ENCODE measurements around the gene GPR146. TPM values are rescaled to one million over a fixed set of nuclear protein-coding genes. Genes with fewer than 3 reads are reported as not detected.
"Not testable (repeated sequence)": the region's sequence is repeated elsewhere in the genome, so short reads cannot be mapped to it uniquely, and the experiment has no call there.

Gene GPR146
- total RNA-seq, 1 donor from 2014 or later: 2.2 TPM

DNA sequence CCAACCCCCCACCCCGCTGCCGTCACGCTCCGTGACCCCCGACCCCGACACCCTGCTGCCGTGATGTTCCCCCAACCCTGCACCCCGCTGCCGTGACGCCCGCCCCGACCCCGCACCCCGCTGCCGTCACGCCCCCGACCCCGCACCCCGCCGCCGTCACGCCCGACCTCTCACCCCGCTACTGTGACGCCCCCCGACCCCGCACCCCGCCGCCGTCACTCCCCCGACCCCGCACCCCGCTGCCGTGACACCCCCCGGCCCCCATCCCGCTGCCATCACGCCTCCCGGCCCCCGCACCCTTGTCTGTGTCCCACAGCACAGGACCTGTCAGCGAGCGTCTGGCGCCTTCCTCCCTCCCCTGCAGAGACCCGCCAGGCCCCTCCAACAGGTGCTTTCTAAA, 29.7 kb downstream of the GPR146 start:
- not testable (repeated sequence) for DNase-seq (ENCODE audit: low read depth)

DNA sequence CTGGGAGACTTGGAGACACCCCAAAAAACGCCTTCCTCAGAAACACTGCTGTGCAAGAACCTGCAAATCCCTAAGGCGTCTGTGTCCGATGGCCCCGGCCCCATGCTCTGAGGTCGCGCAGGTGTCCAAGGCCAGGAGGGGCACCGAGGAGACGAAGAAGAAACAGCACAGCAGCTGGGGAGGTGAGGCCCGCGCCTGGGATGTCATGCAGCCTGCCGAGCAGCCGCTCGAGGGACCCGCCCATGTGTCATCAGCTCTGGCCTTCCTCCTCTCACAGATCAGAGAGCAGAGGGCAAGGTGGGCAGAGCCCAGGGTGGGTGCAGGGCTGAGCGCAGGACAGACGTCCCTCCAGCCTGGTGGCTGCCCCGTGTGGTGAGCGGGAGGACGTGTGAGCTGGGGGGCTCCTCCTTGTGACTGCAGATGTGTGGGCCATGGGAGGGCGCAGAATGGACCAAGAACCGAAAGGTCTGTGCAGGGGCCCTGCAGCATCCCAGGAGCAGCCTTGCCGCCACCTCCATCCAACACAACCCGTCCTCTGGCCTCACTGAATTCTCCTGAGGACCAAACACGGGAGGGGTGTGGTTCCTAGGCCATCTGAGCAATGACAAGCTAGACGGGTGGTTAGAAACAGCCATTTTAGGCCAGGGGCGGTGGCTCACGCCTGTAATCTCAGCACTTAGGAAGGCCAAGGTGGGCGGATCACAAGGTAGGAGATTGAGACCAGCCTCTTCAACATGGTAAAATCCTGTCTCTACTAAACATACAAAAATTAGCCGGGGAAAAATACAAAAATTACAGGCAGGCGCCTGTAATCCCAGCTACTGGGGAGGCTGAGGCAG, 30.5 kb downstream of the GPR146 start:
- DNase-seq (ENCODE audit: low read depth): no peak

DNA sequence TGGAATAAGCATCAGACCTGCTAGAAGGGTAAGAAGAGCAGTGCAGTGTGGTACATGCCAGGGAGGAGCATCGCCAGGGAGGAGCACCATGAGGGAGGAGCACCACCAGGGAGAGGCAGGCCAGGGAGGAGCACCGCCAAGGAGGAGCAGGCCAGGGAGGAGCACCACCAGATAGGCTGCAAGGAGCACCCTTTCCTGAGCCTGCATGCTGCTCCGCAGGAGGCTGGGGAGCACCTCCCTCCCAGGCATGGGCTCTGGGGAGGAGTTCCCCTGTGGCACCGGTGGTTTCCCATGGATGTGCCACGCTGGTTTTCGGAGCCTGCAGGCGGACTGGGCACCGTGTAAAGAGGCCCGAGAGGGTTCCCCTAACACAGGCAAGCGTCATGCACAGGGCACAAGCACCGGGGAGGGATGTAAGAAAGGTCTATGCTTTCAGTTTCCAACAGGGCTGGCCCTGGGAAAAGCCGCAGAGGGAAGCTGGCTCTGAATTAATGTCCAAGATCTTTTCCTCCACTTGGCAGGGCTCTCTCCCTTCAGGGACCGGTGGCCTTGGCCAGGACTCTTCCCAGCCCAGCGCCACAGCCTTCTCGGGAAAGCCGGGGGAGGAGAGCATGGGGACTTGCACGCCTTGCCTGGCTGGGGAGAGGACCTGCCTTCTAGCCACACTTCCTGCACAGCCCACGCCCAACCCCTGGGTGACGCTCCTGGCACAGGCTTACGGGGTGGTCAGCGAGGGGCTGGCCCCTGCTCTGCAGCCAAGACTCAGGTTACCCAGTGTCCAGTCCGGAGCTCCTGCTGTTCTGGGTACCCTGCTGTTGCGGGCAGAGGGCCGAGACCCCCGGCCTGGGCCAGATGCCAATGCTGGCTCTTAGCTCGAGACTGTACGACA, 32.1 kb downstream of the GPR146 start:
- no peak for DNase-seq (ENCODE audit: low read depth)

DNA sequence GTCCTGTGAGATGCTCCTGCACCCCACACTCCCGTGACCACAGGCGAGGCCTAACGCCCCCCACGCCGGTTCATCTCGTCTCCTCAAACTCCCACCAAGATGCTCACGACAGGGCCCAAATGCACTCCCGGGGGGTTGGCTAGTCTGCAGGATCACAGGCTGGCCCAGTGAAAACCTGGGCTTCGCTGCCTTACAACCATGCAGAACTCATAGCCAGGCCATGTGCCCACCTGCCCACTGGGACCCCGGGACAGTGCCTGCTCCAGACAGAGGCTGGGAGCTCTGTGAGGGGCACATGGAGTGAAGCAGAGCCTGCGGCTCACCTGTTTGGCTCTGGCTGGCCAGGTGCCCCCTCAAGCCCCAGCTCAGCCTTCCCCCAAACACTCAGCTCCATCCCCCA, 34.2 kb downstream of the GPR146 start:
- DNase-seq (ENCODE audit: low read depth): no peak

DNA sequence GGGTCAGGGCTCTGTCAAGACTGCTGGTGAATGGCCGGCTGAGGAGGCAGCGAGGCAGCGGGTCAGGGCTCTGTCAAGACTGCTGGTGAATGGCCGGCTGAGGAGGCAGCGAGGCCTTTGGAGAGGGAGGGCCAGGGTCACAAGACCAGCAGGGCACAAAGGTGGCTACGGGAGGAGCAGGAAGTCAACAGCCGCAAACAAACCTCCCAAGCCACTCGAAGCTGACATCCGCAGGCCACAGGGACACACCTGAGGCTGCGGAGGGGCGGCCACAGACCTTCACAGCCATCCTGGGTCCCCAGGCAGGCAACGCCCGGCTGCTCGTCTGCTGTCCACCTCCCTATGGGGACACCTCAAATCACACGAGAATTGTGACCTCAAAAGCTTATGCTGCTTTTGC, 34.6 kb downstream of the GPR146 start:
- DNase-seq (ENCODE audit: low read depth): no peak

DNA sequence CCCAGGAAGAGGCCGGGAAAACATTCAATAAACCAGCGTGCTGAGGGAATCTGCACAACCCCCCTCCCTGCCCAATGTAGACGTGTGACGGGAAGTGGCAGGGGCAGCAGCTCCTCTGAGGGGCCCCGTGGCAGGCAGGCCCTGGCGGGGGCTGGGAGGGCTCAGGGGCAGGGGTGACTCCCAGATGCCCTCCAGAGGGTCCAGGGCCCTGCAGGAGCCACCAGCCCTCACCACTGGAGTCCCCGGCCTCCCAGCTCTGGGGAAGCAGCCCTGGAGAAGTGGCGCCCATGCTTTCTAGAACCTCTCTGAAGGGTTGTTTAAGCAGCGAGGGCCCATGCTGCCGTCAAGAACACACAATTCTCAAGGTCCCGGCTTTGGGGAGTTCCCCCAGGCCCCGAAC, 35.2 kb downstream of the GPR146 start:
- DNase-seq (ENCODE audit: low read depth): no peak

DNA sequence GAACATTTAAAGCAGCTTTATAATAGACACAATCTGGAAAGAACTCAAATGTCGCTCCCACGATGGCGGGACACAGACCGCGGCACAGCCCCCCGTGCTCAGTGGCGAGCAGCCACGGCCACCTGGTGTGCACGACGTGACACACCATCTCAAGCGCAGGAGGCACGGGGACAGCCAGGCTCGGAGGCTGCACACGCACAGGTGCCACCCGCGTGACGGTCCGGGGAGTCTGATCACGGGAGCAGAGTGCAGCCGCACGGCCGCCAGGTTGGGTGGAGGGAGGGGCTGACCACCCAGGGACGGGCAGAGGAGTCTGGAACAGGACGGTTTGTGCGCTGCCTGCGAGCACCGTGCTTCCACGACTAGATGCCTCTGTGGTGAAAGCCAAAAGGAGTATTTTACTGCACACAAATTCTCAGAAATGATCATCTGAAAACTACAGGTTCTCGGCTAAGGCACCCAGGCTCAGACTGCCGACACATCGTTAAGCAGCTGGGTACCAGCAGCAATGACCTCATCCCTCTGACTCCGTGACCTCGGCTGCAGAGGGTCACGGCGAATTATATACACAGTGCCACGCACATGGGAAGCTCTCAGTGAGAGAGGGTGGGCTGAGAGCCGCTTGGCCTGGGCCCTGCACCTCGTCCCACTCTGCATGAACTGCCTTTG, 36.0 kb downstream of the GPR146 start:
- no peak for DNase-seq (ENCODE audit: low read depth)

DNA sequence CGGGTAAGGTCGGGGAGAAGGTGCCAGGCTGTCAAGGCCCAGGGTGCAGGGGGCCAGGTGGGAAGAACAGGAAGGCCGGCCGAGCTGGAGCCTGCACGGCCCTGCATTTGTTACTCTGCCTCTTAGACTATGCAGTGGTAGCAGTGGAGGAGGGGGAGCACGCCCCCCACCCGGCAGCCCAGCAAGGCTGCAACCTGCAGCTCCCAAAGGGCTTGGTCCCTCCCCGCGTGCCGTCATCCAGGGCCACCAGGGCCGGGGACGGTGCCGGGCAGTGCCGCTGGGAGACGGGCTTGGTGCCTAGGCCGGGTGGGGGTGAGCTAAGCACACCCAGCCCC, 36.5 kb downstream of the GPR146 start:
- DNase-seq (ENCODE audit: low read depth): no peak

DNA sequence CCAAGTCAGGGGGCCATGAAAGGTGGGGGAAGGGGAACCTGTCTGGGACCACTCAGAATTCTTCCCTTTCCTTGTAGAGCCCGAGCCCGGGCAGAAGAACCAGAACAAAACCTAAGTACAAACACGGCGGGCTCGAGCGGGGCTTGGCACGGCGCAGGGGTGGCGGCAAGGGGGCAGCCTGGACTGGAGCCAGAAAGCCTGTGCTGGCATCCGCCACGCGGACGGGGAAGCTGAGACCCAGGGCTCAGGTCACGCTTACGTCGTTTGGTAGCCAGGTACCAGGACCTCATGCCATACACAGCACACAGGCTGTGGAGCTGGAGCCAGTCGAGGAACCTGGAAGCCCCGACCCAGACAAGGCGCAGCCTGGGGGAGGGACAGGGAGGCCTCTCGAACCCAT, 37.0 kb downstream of the GPR146 start:
- DNase-seq (ENCODE audit: low read depth): no peak

DNA sequence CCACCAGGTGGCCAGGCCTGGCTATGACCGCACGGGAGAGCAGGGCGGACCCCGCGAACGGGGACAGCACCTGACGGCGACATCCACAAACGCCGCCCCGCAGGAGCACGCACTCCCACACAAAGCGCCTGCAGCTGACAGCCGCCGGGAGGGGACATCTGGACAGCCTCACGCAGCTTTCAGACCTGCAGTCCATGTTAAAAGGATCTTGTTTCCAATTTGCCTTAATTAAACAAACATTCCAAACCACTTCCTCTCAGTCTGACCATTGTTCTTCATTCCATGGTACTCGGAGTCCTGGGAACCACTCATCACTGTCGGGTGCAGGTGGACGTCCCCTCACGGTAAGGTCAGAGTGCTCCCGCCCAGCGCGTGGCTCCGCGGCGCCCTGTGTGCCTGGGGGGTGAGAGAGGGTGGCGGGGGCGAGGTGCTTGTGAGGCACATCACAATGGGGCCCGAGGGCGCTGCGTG, 37.6 kb downstream of the GPR146 start:
- DNase-seq (ENCODE audit: low read depth): no peak

DNA sequence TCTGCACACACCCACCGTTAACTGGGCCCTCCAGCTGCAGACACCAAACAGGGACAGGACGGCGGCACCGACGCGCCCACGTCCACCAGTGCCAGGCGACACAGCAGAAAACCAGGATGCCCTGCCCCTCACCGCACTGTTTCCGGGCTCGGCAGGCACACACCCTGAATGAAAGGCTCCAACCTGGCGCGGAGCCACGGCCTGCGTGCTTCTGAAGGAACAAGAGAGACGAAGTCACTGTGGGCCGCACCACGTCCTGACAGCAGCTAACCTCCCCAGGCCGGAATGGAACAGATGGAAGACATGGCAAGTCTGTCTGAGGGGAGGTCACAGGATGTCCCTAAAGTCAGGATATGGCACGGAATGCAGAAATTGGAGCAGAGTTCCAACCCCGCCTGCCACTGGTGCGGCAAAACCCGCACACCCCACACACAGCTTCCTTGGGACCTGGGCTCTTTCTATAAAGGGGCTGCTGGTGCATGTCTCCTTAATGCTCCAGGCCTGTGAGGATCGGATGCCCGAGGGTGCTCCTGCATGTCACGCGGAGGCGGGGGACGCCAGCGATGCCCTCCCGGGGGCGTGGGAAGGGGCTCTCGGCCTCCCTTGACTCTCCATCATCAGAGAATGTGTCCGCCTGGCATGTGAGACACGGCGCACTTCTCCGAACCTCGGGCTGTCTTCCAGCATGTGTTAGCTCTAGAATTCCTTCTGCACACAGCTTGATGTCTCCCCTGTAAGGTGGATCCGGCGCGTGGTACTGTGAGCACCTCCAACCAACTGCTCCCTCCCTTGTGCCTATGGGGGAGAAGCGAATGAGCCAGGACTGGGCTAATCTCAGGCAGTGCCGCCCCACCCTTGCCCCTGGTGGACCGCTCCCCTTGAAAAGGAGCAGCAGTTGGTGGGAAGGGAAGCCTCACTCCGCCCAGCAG, 39.6 kb downstream of the GPR146 start:
- DNase-seq (ENCODE audit: low read depth): no peak

DNA sequence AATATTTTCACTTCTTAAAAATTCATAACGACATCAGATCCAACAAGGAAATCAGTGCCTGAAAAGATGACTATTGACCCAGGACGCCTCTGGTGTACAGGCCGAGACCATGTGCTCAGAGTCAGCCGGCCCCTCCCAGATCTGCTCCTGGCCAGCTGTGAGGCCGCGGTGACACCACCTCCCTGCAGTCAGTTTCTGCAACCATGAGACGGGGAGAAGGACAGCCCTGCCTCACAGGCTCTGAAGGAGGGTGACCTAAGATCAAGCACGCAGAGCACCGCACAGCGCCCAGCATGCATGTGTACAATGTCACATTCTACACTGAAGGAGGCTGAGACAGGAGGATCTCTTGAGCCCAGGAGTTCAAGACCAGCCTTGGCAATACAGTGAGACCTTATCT, 40.9 kb downstream of the GPR146 start:
- no peak for DNase-seq (ENCODE audit: low read depth)

DNA sequence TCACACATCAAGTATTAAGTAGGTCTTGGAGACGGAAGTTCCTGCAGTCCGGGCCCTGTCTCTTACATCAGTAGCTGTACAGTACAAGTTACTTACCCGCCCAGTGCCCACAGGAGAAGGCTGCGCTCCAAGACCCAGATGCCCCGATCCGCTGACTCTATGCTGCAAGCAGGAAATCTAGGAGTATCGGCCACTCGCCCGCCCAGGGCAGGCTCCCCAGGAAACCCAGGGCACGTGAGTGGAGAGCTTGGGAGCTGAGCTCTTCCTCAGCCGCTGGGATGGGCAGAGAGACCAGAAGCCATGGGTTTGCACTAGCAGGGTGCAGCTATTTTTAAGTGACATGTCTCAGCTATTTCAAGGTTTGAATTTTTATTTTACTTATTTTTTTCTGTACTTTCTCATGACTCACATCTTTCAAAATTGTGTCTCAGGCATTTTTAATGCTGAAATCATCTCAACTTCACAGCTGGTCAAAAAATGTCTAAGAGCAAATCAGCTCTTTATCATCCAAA, 41.6 kb downstream of the GPR146 start:
- DNase-seq (ENCODE audit: low read depth): peak; percentile 45

DNA sequence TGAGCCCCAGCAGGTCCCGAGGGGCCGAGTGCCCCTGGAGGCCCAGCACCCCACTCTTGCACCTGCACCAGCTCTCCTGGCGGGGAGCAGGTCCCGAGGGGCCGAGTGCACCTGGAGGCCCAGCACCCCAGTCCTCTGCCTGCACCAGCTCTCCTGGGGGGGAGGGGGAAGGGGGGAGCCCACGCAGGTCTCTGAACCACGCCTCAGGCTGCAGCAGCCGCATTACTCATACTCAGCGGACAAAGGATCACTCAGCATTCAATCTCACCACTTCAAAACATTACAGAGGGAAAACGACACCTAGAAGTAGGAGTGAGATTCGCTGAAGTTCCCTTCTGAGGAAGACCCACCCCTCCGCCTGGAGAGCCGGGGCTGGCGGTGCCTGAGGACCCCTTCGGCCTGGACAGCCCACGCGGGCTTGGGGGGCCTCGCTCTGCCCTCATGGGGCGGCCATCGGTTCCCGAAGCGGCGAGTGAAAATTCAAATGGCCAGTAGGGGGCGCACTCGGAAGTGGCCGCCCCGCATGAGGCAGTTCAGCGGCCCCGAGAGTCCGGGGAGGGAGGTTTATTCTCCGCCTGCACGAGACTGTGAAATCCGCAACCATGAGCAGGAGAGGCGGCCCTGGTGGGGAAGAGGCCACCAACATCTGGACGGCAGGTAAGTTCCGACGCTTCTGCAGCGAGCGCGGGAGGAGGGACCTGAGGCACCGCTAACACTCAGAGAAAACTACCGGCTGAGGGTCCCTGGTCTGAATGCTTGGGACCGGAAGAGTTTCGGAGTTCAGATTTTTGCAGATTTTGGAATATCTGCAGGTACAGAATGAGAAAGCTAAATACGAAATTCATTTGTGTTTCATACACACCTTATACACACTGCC, 42.5 kb downstream of the GPR146 start:
- peak; percentile 82 for DNase-seq (ENCODE audit: low read depth)

DNA sequence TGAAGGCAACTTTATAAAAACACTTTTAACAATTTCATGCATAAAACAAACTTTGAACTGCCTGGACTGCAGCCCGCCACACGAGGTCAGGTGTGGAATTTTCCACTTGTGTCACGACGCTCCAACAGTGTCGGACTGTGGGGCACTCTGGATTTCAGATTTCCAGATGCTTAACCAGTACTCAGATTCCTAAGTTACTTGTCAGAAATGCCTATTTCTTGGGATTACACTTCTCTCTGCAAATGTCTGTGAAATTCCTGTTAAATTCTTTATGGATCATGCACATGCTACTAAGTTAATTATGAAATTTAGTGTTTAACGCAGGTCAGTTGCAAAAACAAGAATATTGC, 43.1 kb downstream of the GPR146 start:
- no peak for DNase-seq (ENCODE audit: low read depth)

DNA sequence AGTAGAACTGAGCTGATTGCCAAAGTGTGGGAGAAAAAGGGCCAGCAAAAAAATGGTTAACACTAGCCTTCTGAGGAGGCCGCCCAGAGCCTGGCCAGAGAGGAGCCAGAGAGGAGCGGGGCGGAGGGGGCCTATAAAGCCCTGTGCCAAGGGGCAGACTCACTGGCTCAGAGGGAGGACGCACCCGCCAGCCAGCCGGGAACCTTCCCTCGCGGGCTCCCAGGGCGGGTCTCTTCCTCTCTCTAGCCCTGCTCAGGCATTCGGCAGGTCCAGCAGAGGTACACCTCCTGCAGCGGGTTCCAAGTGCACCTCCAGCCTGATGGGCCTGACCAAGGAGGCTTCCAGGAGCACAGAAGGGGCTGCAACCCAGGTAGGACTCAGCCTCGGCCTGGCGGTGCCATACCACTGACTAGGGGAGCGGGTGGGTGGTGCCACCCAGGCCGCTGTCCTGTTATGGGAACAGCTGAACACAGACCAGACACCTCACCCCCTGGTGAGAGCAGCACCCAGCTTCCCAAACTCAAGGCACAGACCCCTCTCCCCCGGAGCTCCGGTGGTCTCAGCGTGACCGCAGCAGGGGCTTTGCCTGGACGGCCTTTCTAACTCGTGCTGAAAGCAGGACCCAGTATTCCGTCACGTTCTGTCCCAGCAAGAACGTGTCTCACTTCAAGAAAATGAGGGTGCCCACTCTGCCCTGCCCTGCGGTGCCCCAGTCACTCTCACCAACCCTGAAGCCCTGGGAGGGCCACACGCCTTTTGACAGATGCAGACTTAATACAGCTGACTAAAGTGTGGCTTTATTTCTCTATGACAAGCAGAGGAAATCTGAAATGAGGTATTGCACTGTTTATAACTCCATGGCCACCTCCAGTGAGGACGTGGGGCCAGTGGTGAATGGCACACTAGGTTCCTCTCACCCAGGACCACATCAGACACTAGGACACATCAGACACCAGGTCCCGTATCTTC, 43.9 kb downstream of the GPR146 start, which contains the start of gene GPER1:
GPER1 (plus strand) TSS at position 162 of the 969 bp plus-strand sequence. CDS start 3,616 bp downstream, outside the sequence.
- peak; percentile 62 for DNase-seq (ENCODE audit: low read depth)

DNA sequence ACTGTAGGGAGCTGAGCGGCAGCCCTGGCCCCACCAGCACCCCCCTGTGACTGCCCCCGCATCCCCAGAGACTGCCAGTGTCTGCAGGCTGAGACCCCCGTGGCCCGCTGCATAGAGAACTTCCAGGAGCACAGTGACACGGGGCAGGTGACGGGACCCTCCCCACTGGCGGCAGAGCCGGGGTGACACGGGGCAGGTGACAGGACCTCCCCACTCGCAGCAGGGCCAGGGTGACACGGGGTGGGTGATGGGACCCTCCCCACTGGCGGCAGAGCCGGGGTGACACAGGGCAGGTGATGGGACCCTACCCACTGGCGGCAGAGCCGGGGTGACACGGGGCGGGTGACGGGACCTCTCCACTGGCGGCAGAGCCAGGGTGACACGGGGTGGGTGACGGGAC, 45.9 kb downstream of the GPR146 start:
- no peak for DNase-seq (ENCODE audit: low read depth)
